ENCODE measurements around the gene BCL2L15.

DNA sequence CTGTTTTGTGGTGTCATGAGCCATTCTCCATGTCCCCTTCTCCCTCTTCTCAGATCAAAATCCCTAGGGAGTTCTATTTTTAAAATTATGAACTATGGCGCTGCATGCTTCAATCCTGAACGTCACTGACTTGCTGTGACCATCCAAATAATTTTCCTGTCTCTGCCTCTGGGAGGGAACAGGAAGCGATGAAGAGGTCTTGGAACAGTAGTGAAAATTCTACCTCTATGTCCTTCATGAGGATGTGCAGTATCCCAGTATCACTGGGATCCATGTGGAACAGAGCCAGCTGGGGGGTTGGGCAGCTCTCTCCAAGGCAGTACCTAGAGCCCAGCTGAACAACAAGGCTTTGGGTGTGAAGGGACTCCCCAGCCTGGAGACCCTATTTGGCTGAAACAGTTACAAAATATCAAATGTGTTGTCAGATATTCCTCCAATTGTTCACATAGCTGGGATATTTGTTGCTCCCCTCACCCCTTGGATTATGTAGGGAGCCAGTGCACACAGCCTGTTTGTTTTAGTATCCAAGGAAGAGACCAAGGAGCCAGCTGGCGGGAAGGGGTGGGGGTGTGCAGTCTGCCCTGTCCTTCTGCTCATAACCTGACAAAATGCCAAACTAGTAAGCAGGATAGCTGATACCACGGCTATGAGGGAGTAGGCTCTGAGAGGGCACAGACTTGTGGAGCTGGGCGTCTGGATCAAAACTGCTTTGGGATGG lies 25.4 kb upstream of the BCL2L15 start:
- no peak for TF ChIP-seq GATA3 (IDR thresholded peaks at IDR 0.05; ENCODE audit: low read depth, low read length)
- no peak for TF ChIP-seq GATA2 (IDR thresholded peaks at IDR 0.05; ENCODE audit: low read depth, low read length)
